Esophagus squamous epithelium (tissue), 5 donors: ENCODE measurements around the gene ZNF219. TPM values are rescaled to one million over a fixed set of nuclear protein-coding genes. Genes with fewer than 3 reads are reported as not detected.

Source experiments
- DNase-seq: peaks from one replicate; lab custom pipeline; 2025; lab: John Stamatoyannopoulos, UW
- H3K27ac ChIP-seq, 4 donors: fragments of 200-600 bp; sonication (generic); one replicate each; pipeline ENCODE4 v1.5.1; 2016 to 2019; ENCODE audit warnings: mild to moderate bottlenecking in 1 of 4
- H3K27me3 ChIP-seq, 4 donors: fragments of 200-600 bp; sonication (generic); 1 replicate in 3 of 4; 2 replicates in 1 of 4; pipeline versions ENCODE4 v1.5.1 to v1.6.0; 2017 to 2021; ENCODE audit warnings: antibody characterized with exemption in 1 of 4
- H3K36me3 ChIP-seq, 3 donors: fragments of 200-600 bp; sonication (generic); one replicate each; pipeline ENCODE4 v1.5.1; 2016 to 2019
- H3K4me1 ChIP-seq, 3 donors: fragments of 200-600 bp; sonication (generic); one replicate each; pipeline ENCODE4 v1.5.1; 2017 to 2019
- H3K4me3 ChIP-seq, 4 donors: fragments of 200-600 bp; sonication (generic); 1 replicate in 3 of 4; 2 replicates in 1 of 4; pipeline ENCODE4 v1.5.1; 2016 to 2019; ENCODE audit warnings: mild to moderate bottlenecking in 2 of 4, moderate library complexity in 1 of 4
- H3K9me3 ChIP-seq, 3 donors: fragments of 200-600 bp; sonication (generic); one replicate each; pipeline ENCODE4 v1.5.1; 2016 to 2019
- CTCF ChIP-seq, 6 experiments: fragments of 450-650 bp in 4 of 6; fragments of 200-600 bp in 2 of 6; sonication (generic) in 2 of 6; IDR thresholded peaks; one replicate each; pipeline ENCODE4 v1.5.1; 2016 to 2019; ENCODE audit warnings: antibody characterized with exemption in 6 of 6, mild to moderate bottlenecking in 4 of 6, moderate library complexity in 4 of 6
- POLR2A ChIP-seq, 4 donors: fragments of 450-650 bp; IDR thresholded peaks; one replicate each; pipeline ENCODE4 v1.6.1; 2017; ENCODE audit warnings: antibody characterized with exemption in 4 of 4, mild to moderate bottlenecking in 4 of 4, moderate library complexity in 3 of 4
- WGBS, 2 donors: methylation state at CpG; one replicate each; pipeline ENCODE4 v1.1.5; 2018; 5-methylcytosine and 5-hydroxymethylcytosine counted together
- intact Hi-C: fragments of 100-400 bp; cut with DNase I; formaldehyde crosslinking; loops from one replicate; pipeline ENCODE4 v1.15.0; 2022
- total RNA-seq, 4 donors: library from RNA; depleted of rRNA; stranded (reverse); fragments of >200 nt; gene quantifications; one replicate each; pipeline ENCODE4 v1.1.0, GENCODE V29; 2016
- donor health status: DM: yes; HTN: yes; CAD: no.

Gene ZNF219
- total RNA-seq, 4 donors from 2014 or later, result 47.1 to 68.3 (median 61.3) TPM

GRCh38 chr14:21075719-21076437 lies 22.6 kb downstream of the ZNF219 start:
- Histone ChIP-seq H3K27me3 (peaks cover 0 to 5% (median 0%) of the 10 kb centered on the region in 4 donors), H3K9me3 (no peaks in the 10 kb centered on the region), H3K4me1 (peaks cover 5 to 22% (median 5%) of the 10 kb centered on the region in 3 donors), H3K27ac (no peak overlapping the region), H3K36me3 (peaks cover 4 to 72% (median 11%) of the 10 kb centered on the region in 3 donors), H3K4me3 (no peak overlapping the region)
- DNase-seq, result no peak
- intact Hi-C loops, result no loop called here
- no peak for TF ChIP-seq POLR2A (IDR thresholded peaks at IDR 0.05)
- no peak for TF ChIP-seq CTCF (IDR thresholded peaks at IDR 0.05)
- 85 to 91% methylated on average over 9 of the region's 9 CpGs for WGBS, 2 donors

- Histone ChIP-seq H3K36me3 (peaks cover 4 to 59% (median 7%) of the 10 kb centered on the region in 3 donors), H3K27me3 (peaks cover 0 to 17% (median 0%) of the 10 kb centered on the region in 4 donors), H3K9me3 (no peaks in the 10 kb centered on the region), H3K4me3 (no peak overlapping the region), H3K27ac (no peak overlapping the region), H3K4me1 (peaks cover 11 to 34% (median 16%) of the 10 kb centered on the region in 3 donors)
- no peak for DNase-seq
- TF ChIP-seq POLR2A (IDR thresholded peaks at IDR 0.05) (no peak), CTCF (IDR thresholded peaks at IDR 0.05) (no peak)
- WGBS, 2 donors, result 85 to 89% methylated on average over 7 to 12 of the region's 26 CpGs
- intact Hi-C loops, result no loop called here
Measured at GRCh38 chr14:21074398-21075272, 23.8 kb downstream of the ZNF219 start.

- DNase-seq, result no peak
- intact Hi-C loops, result no loop called here
- no peak for TF ChIP-seq CTCF (IDR thresholded peaks at IDR 0.05)
- no peak for TF ChIP-seq POLR2A (IDR thresholded peaks at IDR 0.05)
- Histone ChIP-seq H3K9me3 (no peaks in the 10 kb centered on the region), H3K27me3 (peaks cover 0 to 24% (median 0%) of the 10 kb centered on the region in 4 donors), H3K4me3 (no peak overlapping the region), H3K36me3 (peaks cover 4 to 52% (median 7%) of the 10 kb centered on the region in 3 donors), H3K4me1 (peaks cover 18 to 41% (median 23%) of the 10 kb centered on the region in 3 donors), H3K27ac (no peak overlapping the region)
- WGBS, 2 donors, result 100% methylated on average over 1 of the region's 9 CpGs; no CpG with 5 or more reads in 1 of the 2 donors
Measured at GRCh38 chr14:21073921-21074320, 24.5 kb downstream of the ZNF219 start.

- H3K36me3 ChIP-seq, result peaks cover 0 to 42% (median 7%) of the 10 kb centered on the region in 3 donors
- intact Hi-C loops, result no loop called here
- 90 to 97% methylated on average over 2 to 6 of the region's 9 CpGs for WGBS, 2 donors
- H3K9me3 ChIP-seq, result no peaks in the 10 kb centered on the region
- DNase-seq, result no peak
- TF ChIP-seq CTCF (IDR thresholded peaks at IDR 0.05), result no peak
- no peak for TF ChIP-seq POLR2A (IDR thresholded peaks at IDR 0.05)
- peaks cover 0 to 33% (median 0%) of the 10 kb centered on the region in 4 donors for H3K27me3 ChIP-seq
- no peak overlapping the region for H3K4me3 ChIP-seq
- peak overlapping the region in 3 of 4 donors; percentile 83 to 91 (median 88) for H3K27ac ChIP-seq
- peaks cover 23 to 49% (median 29%) of the 10 kb centered on the region in 3 donors for H3K4me1 ChIP-seq
Measured at GRCh38 chr14:21072781-21073339, 25.6 kb downstream of the ZNF219 start.
